ENCODE results near the gene F11R.
"Not testable (repeated sequence)": the region's sequence is repeated elsewhere in the genome, so short reads cannot be mapped to it uniquely, and the experiment has no call there.

F11R gene

GRCh38 chr1:161009602-161010211 is 11.2 kb downstream of the F11R start:
- no peak for DNase-seq

DNA sequence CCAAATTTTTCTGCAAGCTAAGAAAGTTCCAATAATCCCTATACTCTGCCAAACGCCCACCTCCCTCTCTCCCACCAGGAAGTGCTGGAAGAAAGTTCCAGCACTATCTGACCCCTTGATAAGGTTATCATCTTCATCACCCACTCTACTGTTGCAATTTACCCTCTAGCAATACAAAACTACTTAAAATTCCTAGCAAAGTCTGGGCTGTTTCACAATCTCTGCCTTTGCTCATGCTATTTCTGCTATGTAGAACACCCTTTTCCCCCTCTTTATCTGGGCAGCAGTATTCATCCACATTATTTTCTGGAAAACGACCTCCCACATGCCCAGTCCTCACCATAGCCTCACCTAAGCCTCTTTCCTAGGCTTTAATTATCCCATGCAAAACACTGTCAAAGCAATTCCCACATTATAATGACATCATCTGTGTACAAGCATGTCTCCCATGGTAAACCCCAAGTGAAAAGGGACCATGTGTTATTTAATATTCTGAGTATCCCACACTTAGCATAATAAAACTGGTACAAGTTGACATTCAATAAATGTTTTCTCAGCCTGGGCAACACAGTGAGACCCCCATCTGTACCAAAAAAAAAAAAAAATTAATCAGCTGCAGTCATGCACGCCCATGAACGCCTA is 12.0 kb downstream of the F11R start:
- no peak for DNase-seq

- DNase-seq, result no peak
Measured at GRCh38 chr1:161007369-161007768, 13.6 kb downstream of the F11R start.

- DNase-seq, result no peak
Measured at GRCh38 chr1:161006563-161006962, 14.4 kb downstream of the F11R start.

- no peak for DNase-seq
Measured at GRCh38 chr1:161001525-161001924, 19.4 kb downstream of the F11R start.

DNA sequence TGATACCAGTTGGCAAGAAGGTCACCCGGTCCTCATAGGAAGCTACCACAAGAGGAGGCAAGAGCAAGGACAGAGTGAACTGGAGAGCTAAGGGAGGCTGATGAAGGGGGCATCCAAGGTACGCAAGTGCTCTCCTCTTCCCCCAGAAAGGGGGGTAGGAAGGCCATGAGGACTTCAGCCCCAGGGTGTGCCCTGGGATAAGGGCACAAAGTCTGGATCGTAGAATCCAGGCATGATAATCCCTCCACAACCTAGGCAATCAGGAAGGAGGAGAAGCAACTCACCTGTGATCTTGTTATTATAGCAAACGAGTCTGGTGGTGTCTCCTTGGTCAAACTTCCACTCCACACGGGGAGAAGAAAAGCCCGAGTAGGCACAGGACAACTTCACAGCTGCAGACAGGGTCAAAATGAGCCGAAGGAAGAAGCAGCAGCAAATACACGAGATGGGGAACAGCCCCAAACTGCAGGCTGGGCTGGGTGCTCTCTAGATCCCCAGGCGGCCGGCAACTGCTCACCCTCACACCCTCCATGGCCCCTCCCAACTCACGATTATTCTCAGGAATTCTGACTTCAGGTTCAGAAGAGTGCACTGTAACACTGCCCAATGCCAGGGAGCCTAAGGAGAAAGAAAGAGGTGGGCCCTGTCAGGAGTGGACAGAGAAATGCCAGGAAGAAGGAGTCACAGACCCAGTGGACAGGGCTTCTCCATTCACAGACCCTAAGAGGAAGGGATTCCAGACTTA is 20.0 kb downstream of the F11R start:
- DNase-seq, result no peak

DNA sequence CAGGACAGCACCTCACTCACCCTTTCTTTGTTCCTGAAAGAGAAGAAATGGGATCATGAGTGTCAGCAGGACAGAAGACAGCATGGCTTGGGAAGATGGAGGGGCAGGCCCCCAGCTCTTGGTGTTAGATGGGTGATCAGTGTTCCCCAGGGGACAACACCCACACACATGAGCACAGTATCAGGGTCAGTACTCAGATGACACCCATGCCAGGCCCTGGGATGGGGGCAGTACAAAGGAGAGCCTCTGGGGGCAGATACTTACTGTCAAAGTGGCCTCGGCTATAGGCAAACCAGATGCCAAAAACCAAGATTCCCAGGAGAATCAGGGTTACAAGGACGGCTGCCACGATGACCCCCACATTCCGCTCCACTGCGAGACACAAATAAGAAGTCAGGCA is 21.6 kb downstream of the F11R start:
- DNase-seq, result no peak

- DNase-seq, result peak; percentile 46
Measured at GRCh38 chr1:160997323-160998038, 23.5 kb downstream of the F11R start.

DNA sequence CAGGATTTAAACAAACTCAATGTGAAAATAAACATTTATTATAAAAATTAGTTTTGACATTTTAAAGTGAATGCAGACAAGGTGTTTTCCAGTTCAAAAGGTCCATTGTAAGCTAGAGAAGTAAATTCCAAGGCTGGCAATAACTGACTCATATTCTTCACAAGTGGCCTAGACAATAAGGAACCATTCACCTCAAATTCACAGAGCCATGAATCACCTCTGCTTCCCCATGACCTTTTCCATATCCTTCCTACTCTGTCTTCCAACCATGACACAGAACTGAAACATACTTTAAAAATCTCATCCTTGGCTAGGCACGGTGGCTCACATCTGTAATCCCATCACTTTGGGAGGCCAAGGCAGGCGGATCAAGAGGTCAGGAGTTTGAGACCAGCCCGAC is 24.8 kb downstream of the F11R start:
- no peak for DNase-seq

- no peak for DNase-seq
Measured at GRCh38 chr1:160993544-160994193, 27.3 kb downstream of the F11R start.

GRCh38 chr1:160992036-160992435 is 28.9 kb downstream of the F11R start:
- DNase-seq, result not testable (repeated sequence)

DNA sequence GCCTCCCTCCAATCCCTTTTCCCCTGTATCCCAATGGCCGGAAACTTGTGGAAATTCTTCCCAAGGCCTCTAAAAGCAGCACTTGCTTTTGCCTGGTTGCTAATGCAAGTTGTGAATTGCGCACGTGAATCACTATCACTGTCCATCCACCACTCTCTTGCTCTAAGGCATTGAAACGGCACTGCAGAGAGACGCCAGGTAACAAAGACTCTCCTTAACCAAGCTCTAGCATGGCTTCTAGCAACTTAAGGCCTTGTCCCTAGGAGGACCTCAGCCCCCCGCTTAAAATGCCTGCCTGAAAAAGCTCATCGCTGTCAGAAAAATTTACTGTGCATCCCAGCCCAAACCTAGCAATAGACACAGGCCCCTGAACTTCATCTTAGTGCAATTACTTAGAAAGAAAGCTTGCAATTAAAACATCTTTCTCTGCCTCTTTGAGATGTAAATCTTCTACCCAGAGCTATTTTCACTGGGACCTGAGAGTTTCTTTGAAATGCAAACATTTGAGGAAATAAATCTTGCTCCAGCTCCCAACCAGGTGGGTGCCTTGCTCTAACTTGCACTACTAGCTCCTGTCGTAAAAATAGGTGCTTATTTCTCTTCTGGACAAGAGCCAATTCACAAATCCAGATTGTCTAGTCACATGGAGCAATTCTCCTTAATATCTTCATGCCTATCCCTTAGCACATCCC is 33.4 kb downstream of the F11R start:
- DNase-seq, result no peak

DNA sequence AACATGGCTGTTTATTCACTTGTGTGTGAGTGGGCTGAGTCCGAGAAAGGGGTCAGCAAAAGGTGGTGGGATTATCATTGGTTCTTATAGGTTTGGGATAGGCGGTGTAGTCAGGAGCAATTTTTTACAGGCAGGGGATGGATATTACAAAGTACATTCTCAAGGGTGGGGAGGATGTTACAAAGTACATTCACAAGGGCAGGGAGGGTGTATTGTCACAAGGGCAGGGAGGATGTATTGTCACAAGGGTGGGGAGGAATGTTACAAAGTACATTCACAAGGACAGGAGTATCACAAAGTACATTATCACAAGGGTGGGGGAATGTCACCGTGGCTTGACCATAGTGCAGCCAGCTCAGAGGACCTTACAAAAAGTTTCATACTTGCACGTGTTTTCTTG is 35.2 kb downstream of the F11R start:
- no peak for DNase-seq

DNA sequence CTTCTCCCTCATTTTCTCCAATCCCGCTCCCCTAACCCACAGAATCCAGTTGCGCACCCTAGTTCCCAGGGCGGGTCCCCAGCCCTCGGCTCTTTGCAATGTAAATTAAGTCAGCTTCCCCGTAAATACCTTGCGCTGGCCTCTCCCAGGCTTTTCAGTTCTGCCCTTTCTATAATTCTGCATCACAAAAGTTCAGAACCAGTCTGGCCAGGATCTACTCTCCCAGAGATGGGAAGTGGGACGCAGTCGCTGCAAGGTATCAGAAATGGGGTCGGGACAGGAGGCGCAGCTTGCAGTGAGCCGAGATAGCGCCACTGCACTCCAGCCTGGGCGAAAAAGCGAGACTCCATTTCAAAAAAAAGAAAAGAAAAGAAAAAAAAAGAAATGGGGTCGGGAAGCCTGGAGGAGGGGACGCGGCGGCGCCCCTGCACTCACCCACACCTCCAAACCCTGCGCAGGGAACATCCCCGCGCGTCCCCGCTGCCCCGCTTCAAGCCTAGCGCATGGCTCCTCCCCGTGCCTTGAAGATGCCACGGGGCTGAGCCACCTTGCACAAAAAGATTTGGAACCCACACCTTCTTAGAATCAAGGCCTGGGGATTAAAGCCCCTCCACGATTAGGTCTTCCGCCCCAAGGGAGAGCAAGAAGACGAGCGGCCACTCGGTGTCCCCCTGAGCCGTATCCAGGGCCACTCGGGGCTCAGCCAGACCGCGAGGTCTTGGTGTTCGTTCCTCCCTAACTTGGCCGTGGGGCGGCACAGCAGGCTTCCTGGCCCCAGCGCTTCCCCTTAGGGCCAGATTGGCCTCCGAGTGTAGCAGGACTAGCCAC is 39.2 kb downstream of the F11R start:
- no peak for DNase-seq

- no peak for DNase-seq
Measured at GRCh38 chr1:160979286-160979685, 41.7 kb downstream of the F11R start.

GRCh38 chr1:160978510-160978927 is 42.4 kb downstream of the F11R start:
- DNase-seq, result no peak

- no peak for DNase-seq
Measured at GRCh38 chr1:160975026-160975425, 45.9 kb downstream of the F11R start.

GRCh38 chr1:160973491-160973890 is 47.5 kb downstream of the F11R start:
- DNase-seq, result no peak

DNA sequence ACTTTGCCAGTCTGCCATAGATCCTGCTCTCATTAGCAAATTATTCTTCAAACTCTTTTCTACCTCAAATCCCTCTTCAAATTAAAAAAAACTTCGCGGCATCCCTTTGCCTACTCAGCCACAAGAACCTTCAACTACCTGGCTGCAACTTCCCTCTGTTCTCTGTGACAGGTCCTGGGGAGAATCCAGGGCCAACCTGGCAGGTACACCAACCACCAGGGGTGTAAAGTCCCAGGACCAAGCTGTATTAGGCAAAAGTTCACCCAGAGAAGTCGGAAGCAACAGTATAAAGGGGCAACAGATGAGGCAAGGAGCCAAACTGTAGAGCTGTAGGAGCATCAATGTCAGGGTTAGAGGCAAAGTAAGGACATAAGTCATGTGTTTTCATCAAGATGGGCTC is 48.0 kb downstream of the F11R start:
- no peak for DNase-seq

GRCh38 chr1:160971618-160972056 is 49.3 kb downstream of the F11R start:
- DNase-seq, result no peak

DNA sequence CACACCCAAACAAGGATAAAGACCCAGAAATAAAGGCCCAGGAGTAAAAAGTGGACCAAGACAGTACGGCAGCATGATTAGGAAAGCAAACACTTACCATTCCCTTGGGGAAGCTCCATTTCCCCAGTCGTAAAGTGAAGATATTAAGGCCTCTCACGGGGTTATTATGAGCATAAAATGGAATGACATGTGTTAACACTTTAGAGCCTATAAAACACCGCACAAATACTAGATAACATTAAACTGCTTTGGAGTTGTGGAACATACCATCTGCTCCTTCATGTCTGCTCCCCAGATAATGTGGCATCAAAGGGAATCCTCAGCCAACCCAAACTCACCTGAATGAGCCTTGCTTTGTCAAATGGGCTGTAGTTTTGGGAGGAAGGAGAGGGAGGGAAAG is 57.4 kb downstream of the F11R start:
- no peak for DNase-seq

All from femur (tissue), 1 donor.